Vagina (tissue), 2 donors: ENCODE data around the gene C3orf20. TPM values are rescaled to one million over a fixed set of nuclear protein-coding genes. Genes with fewer than 3 reads are reported as not detected.
A peak's percentile ranks its signal among the peaks of the same experiment; 100 is the strongest.

ENCODE experiments used
- DNase-seq, 2 donors: peaks; one replicate each; pipeline ENCODE4 v3.0.0-alpha.2; 2017; ENCODE audit errors: extremely low spot score in 2 of 2
- H3K27ac ChIP-seq: fragments of 200-600 bp; sonication (generic); one replicate; pipeline ENCODE4 v1.5.1; 2019
- H3K27me3 ChIP-seq: fragments of 200-600 bp; sonication (generic); one replicate; pipeline ENCODE4 v1.5.1; 2019
- H3K36me3 ChIP-seq, 2 donors: fragments of 200-600 bp; sonication (generic); one replicate each; pipeline ENCODE4 v1.5.1; 2017 to 2019
- H3K4me1 ChIP-seq: fragments of 200-600 bp; sonication (generic); one replicate; pipeline ENCODE4 v1.5.1; 2019
- H3K4me3 ChIP-seq, 2 donors: fragments of 200-600 bp; sonication (generic); 1 replicate in 1 of 2; 2 replicates in 1 of 2; pipeline ENCODE4 v1.5.1; 2016 to 2019
- H3K9me3 ChIP-seq: fragments of 200-600 bp; sonication (generic); one replicate; pipeline ENCODE4 v1.5.1; 2019
- POLR2A ChIP-seq, 2 donors: fragments of 450-650 bp; IDR thresholded peaks; one replicate each; pipeline ENCODE4 v1.6.1; 2017; ENCODE audit warnings: antibody characterized with exemption in 2 of 2, mild to moderate bottlenecking in 2 of 2, moderate library complexity in 2 of 2
- POLR2AphosphoS5 ChIP-seq, 2 donors: sonication (generic); formaldehyde crosslinking; IDR thresholded peaks; one replicate each; pipeline ENCODE4 v1.9.0; 2017; ENCODE audit warnings: antibody characterized with exemption in 2 of 2, mild to moderate bottlenecking in 2 of 2, low read depth in 1 of 2; ENCODE audit not compliant: insufficient read depth in 1 of 2
- intact Hi-C: fragments of 100-400 bp; cut with DNase I; formaldehyde crosslinking; loops from one replicate; pipeline ENCODE4 v1.15.1; 2023
- total RNA-seq: library from RNA; depleted of rRNA; stranded (reverse); fragments of >200 nt; gene quantifications from one replicate; pipeline ENCODE4 v1.2.3, GENCODE V29; 2016
- TF ChIP-seq, protein P1 (sequence below), 3 experiments: fragments of 450-650 bp in 2 of 3; fragments of 200-600 bp in 1 of 3; sonication (generic) in 1 of 3; IDR thresholded peaks; one replicate each; pipeline ENCODE4 v1.5.1; 2017 to 2019; ENCODE audit warnings: antibody characterized with exemption in 3 of 3, mild to moderate bottlenecking in 2 of 3, moderate library complexity in 2 of 3

Gene C3orf20
- total RNA-seq, 1 donor from 2014 or later: 0.49 TPM

DNA sequence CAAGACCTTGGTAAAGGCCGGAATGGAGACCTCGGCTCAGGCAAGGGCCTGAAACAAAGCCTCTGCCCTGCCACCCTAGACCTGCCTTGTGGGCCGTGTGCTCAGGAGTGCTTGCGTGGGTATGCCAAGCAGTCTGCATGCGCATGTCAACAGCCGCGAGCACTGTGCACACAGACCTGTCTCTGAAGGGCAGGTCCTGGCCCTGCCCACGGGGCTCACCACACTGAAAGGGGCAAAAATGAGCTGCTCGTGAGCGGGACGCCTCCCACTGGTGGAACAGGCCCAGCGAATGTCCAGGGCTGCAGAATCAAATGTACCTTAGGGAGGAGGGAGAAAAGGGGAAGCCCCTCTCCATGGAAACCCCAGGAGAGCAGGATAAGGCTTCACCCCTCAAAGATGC is 99.5 kb downstream of the C3orf20 start:
- no peak overlapping the region for H3K4me3 ChIP-seq
- no peaks in the 10 kb centered on the region for H3K9me3 ChIP-seq
- H3K27me3 ChIP-seq: no peaks in the 10 kb centered on the region
- DNase-seq: peak; percentile 74 to 85
- H3K27ac ChIP-seq: no peak overlapping the region
- no peaks in the 10 kb centered on the region for H3K4me1 ChIP-seq
- intact Hi-C loops: no loop called here
- no peaks in the 10 kb centered on the region for H3K36me3 ChIP-seq
- TF ChIP-seq POLR2A (IDR thresholded peaks at IDR 0.05): no peak
- TF ChIP-seq, protein P1, sequence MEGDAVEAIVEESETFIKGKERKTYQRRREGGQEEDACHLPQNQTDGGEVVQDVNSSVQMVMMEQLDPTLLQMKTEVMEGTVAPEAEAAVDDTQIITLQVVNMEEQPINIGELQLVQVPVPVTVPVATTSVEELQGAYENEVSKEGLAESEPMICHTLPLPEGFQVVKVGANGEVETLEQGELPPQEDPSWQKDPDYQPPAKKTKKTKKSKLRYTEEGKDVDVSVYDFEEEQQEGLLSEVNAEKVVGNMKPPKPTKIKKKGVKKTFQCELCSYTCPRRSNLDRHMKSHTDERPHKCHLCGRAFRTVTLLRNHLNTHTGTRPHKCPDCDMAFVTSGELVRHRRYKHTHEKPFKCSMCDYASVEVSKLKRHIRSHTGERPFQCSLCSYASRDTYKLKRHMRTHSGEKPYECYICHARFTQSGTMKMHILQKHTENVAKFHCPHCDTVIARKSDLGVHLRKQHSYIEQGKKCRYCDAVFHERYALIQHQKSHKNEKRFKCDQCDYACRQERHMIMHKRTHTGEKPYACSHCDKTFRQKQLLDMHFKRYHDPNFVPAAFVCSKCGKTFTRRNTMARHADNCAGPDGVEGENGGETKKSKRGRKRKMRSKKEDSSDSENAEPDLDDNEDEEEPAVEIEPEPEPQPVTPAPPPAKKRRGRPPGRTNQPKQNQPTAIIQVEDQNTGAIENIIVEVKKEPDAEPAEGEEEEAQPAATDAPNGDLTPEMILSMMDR (IDR thresholded peaks at IDR 0.05): no peak
- TF ChIP-seq POLR2AphosphoS5 (IDR thresholded peaks at IDR 0.05; ENCODE audit: insufficient read depth in 1 of 2, low read depth in 1 of 2): no peak

DNA sequence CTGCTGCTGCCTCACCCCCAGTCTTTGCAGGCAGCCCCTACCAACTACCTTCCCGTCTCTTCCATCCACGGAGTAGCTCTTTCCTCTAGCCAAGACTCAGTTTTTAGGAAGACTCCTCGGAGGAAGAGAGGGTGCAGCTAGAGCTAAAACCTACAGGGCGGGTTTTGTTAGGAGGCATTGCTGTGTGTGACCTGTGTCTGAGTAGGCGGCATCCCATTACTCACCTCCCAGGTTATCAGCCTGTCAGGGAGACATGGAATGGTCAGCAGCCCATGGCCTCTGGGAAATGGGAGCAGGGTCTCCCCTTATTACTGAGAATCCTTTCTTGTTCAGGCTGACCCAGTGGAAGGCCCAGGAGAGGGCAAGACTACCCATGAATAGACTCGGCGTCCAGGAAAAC is 100.1 kb downstream of the C3orf20 start:
- no peak overlapping the region for H3K27ac ChIP-seq
- no peaks in the 10 kb centered on the region for H3K36me3 ChIP-seq
- peak in 1 of 2 donors; percentile 61 for DNase-seq
- H3K4me3 ChIP-seq: no peak overlapping the region
- H3K27me3 ChIP-seq: no peaks in the 10 kb centered on the region
- intact Hi-C loops: loop anchor here (5.0 kb wide), 1 partner anchor 463 kb away; no protein-coding TSS in a partner anchor
- H3K4me1 ChIP-seq: no peaks in the 10 kb centered on the region
- TF ChIP-seq, protein P1 (IDR thresholded peaks at IDR 0.05): no peak
- TF ChIP-seq POLR2A (IDR thresholded peaks at IDR 0.05): no peak
- no peak for TF ChIP-seq POLR2AphosphoS5 (IDR thresholded peaks at IDR 0.05; ENCODE audit: insufficient read depth in 1 of 2, low read depth in 1 of 2)
- no peaks in the 10 kb centered on the region for H3K9me3 ChIP-seq

DNA sequence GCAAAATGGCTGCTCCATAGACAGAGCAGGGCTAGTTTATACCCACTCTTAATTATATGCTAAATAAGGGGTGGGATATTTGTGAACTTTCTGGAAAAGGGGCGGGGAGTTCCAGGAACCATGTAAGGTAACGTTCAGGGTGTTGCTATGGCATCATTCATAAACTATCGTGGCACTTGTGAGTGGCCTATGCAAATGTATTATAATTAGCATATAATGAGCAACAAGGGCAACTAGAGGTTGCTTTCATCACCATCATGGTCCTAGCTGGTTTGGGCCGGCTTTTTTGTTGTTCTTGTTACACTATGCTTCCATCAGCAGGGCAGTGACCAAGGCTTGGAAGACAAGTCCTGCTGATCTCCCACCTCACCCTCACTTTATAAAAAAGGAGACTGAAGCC is 100.6 kb downstream of the C3orf20 start:
- Histone ChIP-seq H3K36me3 (no peaks in the 10 kb centered on the region), H3K4me3 (no peak overlapping the region), H3K27ac (no peak overlapping the region), H3K27me3 (no peaks in the 10 kb centered on the region), H3K9me3 (no peaks in the 10 kb centered on the region), H3K4me1 (no peaks in the 10 kb centered on the region)
- no peak for DNase-seq
- intact Hi-C loops: loop anchor here (5.0 kb wide), 1 partner anchor 463 kb away; no protein-coding TSS in a partner anchor
- TF ChIP-seq, protein P1 (IDR thresholded peaks at IDR 0.05): no peak
- TF ChIP-seq POLR2AphosphoS5 (IDR thresholded peaks at IDR 0.05; ENCODE audit: insufficient read depth in 1 of 2, low read depth in 1 of 2): no peak
- TF ChIP-seq POLR2A (IDR thresholded peaks at IDR 0.05): no peak

DNA sequence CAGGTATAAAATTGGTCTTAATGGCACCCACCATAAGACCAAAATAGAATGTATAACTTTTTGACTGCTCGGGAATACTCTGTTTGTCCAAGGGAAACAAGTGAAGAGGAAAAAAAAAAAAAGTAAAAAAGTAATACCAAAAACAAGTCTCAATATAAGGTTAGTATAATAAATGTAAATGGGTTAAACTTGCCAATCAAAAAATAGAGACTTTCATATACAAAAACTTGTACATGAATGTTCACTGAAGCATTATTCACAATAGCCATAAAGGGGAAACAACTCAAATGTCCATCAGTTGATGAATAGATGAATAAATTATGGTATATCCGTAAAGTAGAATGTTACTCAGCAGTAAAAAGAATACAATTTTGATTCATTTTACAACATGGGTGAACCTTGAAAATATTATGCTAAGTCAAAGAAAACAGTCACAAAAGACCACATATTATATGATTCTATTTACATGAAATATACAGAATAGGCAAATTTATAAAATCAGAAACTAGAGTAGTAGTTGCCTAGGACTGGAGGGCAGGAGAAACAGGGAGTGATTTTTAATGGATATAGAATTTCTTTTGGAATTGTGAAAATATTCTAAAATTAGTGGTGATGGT is 104.2 kb downstream of the C3orf20 start:
- H3K4me1 ChIP-seq: no peaks in the 10 kb centered on the region
- intact Hi-C loops: loop anchor here (5.0 kb wide), 1 partner anchor 467 kb away; no protein-coding TSS in a partner anchor
- TF ChIP-seq POLR2A (IDR thresholded peaks at IDR 0.05) (no peak), POLR2AphosphoS5 (IDR thresholded peaks at IDR 0.05; ENCODE audit: insufficient read depth in 1 of 2, low read depth in 1 of 2) (no peak)
- TF ChIP-seq, protein P1 (IDR thresholded peaks at IDR 0.05): no peak
- H3K36me3 ChIP-seq: no peaks in the 10 kb centered on the region
- H3K27ac ChIP-seq: no peak overlapping the region
- no peak for DNase-seq
- no peaks in the 10 kb centered on the region for H3K9me3 ChIP-seq
- H3K4me3 ChIP-seq: no peak overlapping the region
- no peaks in the 10 kb centered on the region for H3K27me3 ChIP-seq

DNA sequence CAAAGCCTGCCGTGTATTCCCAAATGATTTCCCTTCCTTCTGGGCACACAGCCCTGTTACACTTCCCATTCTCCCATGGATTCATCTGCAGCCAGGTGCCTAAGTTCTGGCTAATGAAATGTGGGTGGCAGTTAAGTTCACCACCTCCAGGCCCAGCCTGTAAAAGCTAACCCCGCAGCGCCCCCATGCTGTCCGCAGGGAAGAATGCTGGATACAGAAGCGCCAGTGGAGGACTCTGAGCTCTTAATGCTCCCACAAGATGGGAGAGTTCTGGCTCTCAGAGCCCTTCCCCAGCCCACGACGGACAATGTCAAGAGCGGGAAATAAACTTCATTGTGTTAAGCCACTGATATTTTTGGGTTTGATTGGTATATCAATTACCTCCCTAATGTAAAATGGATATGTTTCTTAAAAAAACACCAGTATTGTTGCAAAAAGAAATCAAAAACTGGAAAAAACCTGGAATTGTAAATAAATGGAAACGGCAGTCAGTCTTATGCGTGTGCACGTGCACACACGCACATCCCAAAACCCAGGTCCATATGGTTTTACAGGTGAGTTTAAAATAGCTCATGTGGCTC is 106.1 kb downstream of the C3orf20 start:
- no peaks in the 10 kb centered on the region for H3K36me3 ChIP-seq
- no peak for DNase-seq
- intact Hi-C loops: no loop called here
- no peak for TF ChIP-seq POLR2AphosphoS5 (IDR thresholded peaks at IDR 0.05; ENCODE audit: insufficient read depth in 1 of 2, low read depth in 1 of 2)
- TF ChIP-seq, protein P1 (IDR thresholded peaks at IDR 0.05): peak in 1 of 3 experiments; percentile 22
- no peaks in the 10 kb centered on the region for H3K4me1 ChIP-seq
- no peaks in the 10 kb centered on the region for H3K9me3 ChIP-seq
- H3K27me3 ChIP-seq: no peaks in the 10 kb centered on the region
- no peak overlapping the region for H3K27ac ChIP-seq
- H3K4me3 ChIP-seq: no peak overlapping the region
